Right atrium auricular region (tissue), 2 donors: ENCODE results near the gene SPATA2. TPM values are rescaled to one million over a fixed set of nuclear protein-coding genes. Genes with fewer than 3 reads are reported as not detected.

Source experiments
- DNase-seq: peaks from one replicate; pipeline ENCODE4 v3.0.0-alpha.2; 2019; ENCODE audit warnings: low spot score
- H3K27ac ChIP-seq, 2 donors: fragments of 200-600 bp; sonication (generic); 1 replicate in 1 of 2; 2 replicates in 1 of 2; pipeline ENCODE4 v1.5.1; 2016 to 2019
- H3K27me3 ChIP-seq, 2 donors: fragments of 200-600 bp; sonication (generic); one replicate each; pipeline versions ENCODE4 v1.5.1 to v1.6.0; 2017 to 2019
- H3K36me3 ChIP-seq: fragments of 200-600 bp; sonication (generic); one replicate; pipeline ENCODE4 v1.5.1; 2016
- H3K4me1 ChIP-seq, 2 donors: fragments of 200-600 bp; sonication (generic); one replicate each; pipeline versions ENCODE4 v1.5.1 to v1.6.0; 2017 to 2019
- H3K4me3 ChIP-seq, 2 donors: fragments of 200-600 bp; sonication (generic); 1 replicate in 1 of 2; 2 replicates in 1 of 2; pipeline ENCODE4 v1.5.1; 2017 to 2019; ENCODE audit warnings: mild to moderate bottlenecking in 1 of 2, moderate library complexity in 1 of 2
- H3K9me3 ChIP-seq, 2 donors: fragments of 200-600 bp; sonication (generic); one replicate each; pipeline ENCODE4 v1.5.1; 2019
- total RNA-seq, 2 donors: library from RNA; depleted of rRNA; stranded (reverse); fragments of >200 nt; gene quantifications; one replicate each; pipeline ENCODE4 v1.1.0, GENCODE V29; 2016
- TF ChIP-seq, protein P1 (sequence below), 2 donors: fragments of 200-600 bp; sonication (generic); IDR thresholded peaks; one replicate each; pipeline ENCODE4 v1.5.1; 2019; ENCODE audit warnings: antibody characterized with exemption in 2 of 2

Gene SPATA2
- total RNA-seq, 2 donors from 2014 or later, result 5.0 to 6.1 TPM

DNA sequence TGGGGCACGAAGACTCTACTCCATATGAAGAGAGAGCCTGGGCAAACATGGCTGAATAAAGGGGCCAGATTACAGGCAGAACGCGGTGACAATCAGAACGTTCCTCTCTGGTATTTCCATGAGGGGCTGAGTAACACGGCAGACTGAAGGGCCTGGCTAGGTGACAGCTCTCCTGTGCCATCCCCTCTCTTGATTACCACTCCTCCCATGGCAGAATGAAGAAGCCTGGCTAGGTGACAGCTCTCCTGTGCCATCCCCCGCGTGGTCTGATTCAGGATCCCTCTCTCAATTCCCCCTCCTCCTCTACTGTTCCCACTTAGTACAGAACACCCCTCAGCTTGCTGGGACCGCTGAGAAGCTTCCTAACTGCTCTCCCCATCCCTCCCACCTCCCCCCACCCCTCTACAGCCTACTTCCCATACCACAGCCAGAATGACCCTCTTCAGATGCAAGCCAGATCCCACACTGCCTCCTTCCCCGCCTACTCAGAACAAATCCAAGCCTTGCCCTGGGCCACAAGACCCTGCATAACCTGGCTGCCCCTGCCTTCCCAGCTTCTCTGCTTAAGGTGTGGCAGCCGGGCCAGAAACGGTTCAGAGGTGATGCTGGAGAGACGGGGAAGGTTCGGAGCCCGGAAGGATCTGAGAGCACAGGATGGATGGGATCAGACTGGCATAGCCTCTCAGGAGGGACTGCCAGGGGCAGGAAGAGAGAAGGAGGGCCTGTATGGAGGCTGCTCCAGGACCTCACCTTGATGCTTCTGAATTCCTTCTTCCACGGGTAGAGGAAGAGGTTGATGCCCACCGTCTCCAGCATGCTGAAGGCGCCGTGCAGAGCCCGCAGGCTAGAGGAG is 7.7 kb downstream of the SPATA2 start:
- H3K4me1 ChIP-seq, result peaks cover 0 to 43% of the 10 kb centered on the region in 2 donors
- peak overlapping the region in 1 of 2 donors; percentile 15 for H3K27ac ChIP-seq
- H3K36me3 ChIP-seq, result peaks cover 36% of the 10 kb centered on the region

DNA sequence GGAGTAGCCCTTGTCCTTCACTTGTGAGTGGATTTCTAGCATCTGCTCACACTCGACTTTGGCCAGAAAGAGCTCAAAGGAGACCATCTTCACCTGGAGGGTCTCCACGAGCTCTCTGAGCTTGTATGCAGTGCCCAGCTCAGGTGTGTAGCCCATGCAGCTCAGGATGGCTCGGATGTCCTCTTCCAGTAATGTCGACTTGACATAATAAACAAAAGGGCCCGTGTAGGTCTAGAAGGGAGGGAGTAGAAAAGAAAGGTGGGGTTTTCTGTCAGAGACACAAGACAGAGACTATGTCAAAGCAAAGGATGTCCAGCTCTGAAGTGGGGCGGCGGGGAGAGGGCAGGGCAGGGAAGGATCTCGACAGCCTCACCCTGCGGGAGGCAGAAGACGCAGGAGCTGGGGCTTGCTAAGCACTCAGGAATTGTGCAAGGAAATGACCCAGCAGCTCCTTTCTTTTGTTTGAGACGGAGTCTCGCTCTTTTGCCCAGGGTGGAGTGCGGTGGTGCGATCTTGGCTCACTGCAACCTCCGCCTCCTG is 8.6 kb downstream of the SPATA2 start:
- TF ChIP-seq, protein P1, sequence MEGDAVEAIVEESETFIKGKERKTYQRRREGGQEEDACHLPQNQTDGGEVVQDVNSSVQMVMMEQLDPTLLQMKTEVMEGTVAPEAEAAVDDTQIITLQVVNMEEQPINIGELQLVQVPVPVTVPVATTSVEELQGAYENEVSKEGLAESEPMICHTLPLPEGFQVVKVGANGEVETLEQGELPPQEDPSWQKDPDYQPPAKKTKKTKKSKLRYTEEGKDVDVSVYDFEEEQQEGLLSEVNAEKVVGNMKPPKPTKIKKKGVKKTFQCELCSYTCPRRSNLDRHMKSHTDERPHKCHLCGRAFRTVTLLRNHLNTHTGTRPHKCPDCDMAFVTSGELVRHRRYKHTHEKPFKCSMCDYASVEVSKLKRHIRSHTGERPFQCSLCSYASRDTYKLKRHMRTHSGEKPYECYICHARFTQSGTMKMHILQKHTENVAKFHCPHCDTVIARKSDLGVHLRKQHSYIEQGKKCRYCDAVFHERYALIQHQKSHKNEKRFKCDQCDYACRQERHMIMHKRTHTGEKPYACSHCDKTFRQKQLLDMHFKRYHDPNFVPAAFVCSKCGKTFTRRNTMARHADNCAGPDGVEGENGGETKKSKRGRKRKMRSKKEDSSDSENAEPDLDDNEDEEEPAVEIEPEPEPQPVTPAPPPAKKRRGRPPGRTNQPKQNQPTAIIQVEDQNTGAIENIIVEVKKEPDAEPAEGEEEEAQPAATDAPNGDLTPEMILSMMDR (IDR thresholded peaks at IDR 0.05), result no peak
- Histone ChIP-seq H3K4me1 (peaks cover 0 to 33% of the 10 kb centered on the region in 2 donors), H3K9me3 (no peaks in the 10 kb centered on the region), H3K27ac (no peak overlapping the region), H3K36me3 (peaks cover 36% of the 10 kb centered on the region), H3K4me3 (no peak overlapping the region), H3K27me3 (no peaks in the 10 kb centered on the region)
- DNase-seq, result no peak

More for the DNA sequence above, 7.7 kb downstream of the SPATA2 start:
- TF ChIP-seq, protein P1 (IDR thresholded peaks at IDR 0.05), result no peak
- no peaks in the 10 kb centered on the region for H3K27me3 ChIP-seq
- H3K9me3 ChIP-seq, result no peaks in the 10 kb centered on the region
- no peak overlapping the region for H3K4me3 ChIP-seq
- DNase-seq, result no peak

DNA sequence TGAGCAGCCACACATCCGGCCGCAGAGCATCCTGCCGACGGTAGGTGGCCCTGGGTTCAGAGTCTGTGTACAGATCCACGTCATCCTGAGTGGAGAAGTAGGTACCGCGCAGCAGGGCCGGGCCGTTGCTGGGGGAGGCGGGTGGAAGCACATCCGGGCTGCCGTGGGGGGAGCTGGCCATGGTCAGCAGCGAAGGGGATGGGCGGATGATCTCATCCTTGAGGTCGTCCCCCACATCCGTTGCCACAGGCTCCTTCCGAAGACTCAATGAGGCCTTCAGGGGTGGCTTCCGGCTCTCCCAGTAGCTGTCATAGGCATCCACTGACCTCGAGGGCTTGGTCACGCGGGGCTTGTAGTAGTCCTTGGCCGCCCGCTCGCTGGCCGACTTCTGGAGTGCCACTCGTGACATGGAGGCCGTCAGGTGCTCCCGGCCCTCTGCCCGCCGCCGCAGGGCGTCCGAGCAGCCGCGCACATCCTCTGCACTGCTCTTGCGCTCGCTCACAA is 9.2 kb downstream of the SPATA2 start:
- Histone ChIP-seq H3K9me3 (no peaks in the 10 kb centered on the region), H3K4me3 (no peak overlapping the region), H3K27me3 (no peaks in the 10 kb centered on the region), H3K36me3 (peaks cover 36% of the 10 kb centered on the region), H3K4me1 (peaks cover 0 to 29% of the 10 kb centered on the region in 2 donors), H3K27ac (no peak overlapping the region)
- TF ChIP-seq, protein P1 (IDR thresholded peaks at IDR 0.05), result no peak
- no peak for DNase-seq

DNA sequence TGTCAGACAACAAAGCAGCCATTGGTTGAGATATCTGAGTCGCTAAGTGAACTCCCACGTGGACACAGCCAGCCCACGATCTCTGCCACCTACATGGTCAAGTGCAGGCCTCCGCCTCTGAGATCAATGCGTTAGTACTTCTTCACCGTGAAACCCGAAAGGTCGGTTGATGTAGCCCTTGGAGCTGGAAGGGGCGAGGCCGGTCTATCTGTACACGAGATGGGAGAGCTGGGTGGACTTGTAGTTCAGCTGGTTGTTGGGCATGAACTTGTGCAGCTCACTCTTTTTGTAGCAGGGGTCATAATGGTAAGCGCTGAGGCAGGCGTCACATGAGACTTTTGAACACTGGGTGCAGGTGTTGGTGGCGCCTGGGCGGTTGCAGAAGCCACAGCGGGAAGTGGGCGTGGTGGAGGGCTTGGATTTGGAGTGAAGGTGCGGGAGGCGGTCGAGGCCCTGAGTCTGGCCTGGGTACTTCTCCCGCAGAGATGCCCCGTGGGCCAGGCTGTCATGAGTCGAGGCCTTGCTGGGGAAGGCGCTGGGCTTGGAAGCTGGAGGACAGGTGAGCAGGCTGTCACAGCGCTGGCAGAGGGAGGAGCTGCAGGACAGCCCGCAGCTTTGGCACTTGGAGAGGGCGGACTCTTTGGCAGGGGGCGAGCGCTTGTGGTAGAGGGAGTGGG is 9.8 kb downstream of the SPATA2 start:
- no peak for DNase-seq
- no peaks in the 10 kb centered on the region for H3K27me3 ChIP-seq
- TF ChIP-seq, protein P1 (IDR thresholded peaks at IDR 0.05), result no peak
- H3K4me3 ChIP-seq, result no peak overlapping the region
- H3K9me3 ChIP-seq, result no peaks in the 10 kb centered on the region
- peaks cover 36% of the 10 kb centered on the region for H3K36me3 ChIP-seq
- H3K27ac ChIP-seq, result no peak overlapping the region
- peaks cover 0 to 23% of the 10 kb centered on the region in 2 donors for H3K4me1 ChIP-seq

DNA sequence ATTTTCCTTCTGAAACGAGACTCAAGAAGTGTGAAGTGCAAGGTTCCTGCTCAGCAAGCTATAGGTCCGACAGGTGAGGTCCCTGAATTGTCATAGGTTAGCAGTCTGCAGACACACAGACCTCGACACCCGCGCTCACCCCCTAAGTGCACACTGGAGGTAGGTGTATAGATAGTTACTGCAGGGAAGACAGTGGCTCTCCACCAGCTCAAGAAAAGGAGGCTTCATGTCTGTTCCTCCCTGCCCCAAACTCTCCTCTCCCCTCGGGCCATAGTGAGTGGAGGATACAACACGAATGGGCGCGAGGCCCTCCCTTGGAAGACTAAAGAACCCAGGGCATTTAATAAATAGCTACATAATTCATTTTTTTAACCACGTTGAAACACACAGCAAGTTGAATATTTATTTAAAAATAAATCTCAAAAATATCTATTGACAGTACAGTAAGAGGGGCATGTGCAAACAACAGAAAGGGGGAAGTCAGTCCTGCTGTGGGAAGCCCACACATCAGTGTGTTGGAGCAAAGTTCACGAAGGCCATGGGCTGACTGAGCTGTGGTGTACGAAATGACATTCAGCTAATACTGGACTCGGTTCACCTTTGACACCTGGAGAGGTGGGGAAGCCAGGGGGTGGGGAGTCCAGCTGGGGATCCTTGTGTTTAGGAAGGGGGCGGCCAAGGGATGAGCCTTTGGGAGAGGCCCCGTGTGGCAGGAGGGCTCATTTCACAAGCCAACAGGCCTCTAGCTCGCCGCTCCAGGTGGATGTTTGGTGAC is 10.7 kb downstream of the SPATA2 start:
- no peak for DNase-seq
- TF ChIP-seq, protein P1 (IDR thresholded peaks at IDR 0.05), result no peak
- Histone ChIP-seq H3K9me3 (no peaks in the 10 kb centered on the region), H3K27ac (no peak overlapping the region), H3K36me3 (peaks cover 36% of the 10 kb centered on the region), H3K4me1 (peaks cover 0 to 13% of the 10 kb centered on the region in 2 donors), H3K4me3 (no peak overlapping the region), H3K27me3 (no peaks in the 10 kb centered on the region)
